GM18909 (cell line): Measurements from ENCODE around the gene UPF3A.
"Not testable (repeated sequence)": the region's sequence is repeated elsewhere in the genome, so short reads cannot be mapped to it uniquely, and the experiment has no call there.

ENCODE experiments used
- ATAC-seq: cut with Tn5 transposase; IDR thresholded peaks from one replicate; pipeline ENCODE4 v1.9.1; 2021; ENCODE audit warnings: mild to moderate bottlenecking; ENCODE audit not compliant: unreplicated experiment, poor library complexity

The UPF3A gene

GRCh38 chr13:114328595-114328994 is 47.2 kb downstream of the UPF3A start:
- no peak for ATAC-seq

- no peak for ATAC-seq
These were observed 48.7 kb downstream of the UPF3A start for GRCh38 chr13:114330086-114330485.

- not testable (repeated sequence) for ATAC-seq
These were observed 52.5 kb downstream of the UPF3A start for GRCh38 chr13:114333881-114334280.

GRCh38 chr13:114334305-114335053 is 53.1 kb downstream of the UPF3A start:
- no peak for ATAC-seq

- ATAC-seq = not testable (repeated sequence)
These were observed 55.1 kb downstream of the UPF3A start for GRCh38 chr13:114336457-114336856.

- ATAC-seq = no peak
These were observed 57.6 kb downstream of the UPF3A start for GRCh38 chr13:114338959-114339358.

- no peak for ATAC-seq
These were observed 58.6 kb downstream of the UPF3A start for GRCh38 chr13:114339857-114340534.

GRCh38 chr13:114341003-114341777 is 59.8 kb downstream of the UPF3A start:
- no peak for ATAC-seq

GRCh38 chr13:114347256-114347655 is 65.9 kb downstream of the UPF3A start:
- not testable (repeated sequence) for ATAC-seq

GRCh38 chr13:114352763-114353162 is 71.4 kb downstream of the UPF3A start:
- ATAC-seq = not testable (repeated sequence)

GRCh38 chr13:114353382-114353781 is 72.0 kb downstream of the UPF3A start:
- ATAC-seq = not testable (repeated sequence)
